GM13976 (cell line): ENCODE results near the gene RNF130.

Source experiments
- DNase-seq: peaks from one replicate; pipeline ENCODE4 v3.0.0; 2012; ENCODE audit warnings: low spot score
- in situ Hi-C: fragments of 300-500 bp; cut with MboI; formaldehyde crosslinking; loops from one replicate; pipeline ENCODE4 v1.12.0; 2022; ENCODE audit warnings: low sequenced_read_pairs, mixed read lengths, inconsistent platforms; ENCODE audit not compliant: unreplicated experiment
- TF ChIP-seq, protein P1 (sequence below): IDR thresholded peaks from 2 replicates; pipeline ENCODE4 v1.5.1; 2012; ENCODE audit warnings: borderline replicate concordance, mild to moderate bottlenecking; ENCODE audit not compliant: insufficient read depth; ENCODE audit errors: extremely low read depth, missing control alignments, control extremely low read depth

The RNF130 gene

GRCh38 chr5:180077594-180078284, 6.2 kb upstream of the RNF130 start:
- TF ChIP-seq, protein P1, sequence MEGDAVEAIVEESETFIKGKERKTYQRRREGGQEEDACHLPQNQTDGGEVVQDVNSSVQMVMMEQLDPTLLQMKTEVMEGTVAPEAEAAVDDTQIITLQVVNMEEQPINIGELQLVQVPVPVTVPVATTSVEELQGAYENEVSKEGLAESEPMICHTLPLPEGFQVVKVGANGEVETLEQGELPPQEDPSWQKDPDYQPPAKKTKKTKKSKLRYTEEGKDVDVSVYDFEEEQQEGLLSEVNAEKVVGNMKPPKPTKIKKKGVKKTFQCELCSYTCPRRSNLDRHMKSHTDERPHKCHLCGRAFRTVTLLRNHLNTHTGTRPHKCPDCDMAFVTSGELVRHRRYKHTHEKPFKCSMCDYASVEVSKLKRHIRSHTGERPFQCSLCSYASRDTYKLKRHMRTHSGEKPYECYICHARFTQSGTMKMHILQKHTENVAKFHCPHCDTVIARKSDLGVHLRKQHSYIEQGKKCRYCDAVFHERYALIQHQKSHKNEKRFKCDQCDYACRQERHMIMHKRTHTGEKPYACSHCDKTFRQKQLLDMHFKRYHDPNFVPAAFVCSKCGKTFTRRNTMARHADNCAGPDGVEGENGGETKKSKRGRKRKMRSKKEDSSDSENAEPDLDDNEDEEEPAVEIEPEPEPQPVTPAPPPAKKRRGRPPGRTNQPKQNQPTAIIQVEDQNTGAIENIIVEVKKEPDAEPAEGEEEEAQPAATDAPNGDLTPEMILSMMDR, result no peak
- no peak for DNase-seq
- in situ Hi-C loops, result no loop called here

DNA sequence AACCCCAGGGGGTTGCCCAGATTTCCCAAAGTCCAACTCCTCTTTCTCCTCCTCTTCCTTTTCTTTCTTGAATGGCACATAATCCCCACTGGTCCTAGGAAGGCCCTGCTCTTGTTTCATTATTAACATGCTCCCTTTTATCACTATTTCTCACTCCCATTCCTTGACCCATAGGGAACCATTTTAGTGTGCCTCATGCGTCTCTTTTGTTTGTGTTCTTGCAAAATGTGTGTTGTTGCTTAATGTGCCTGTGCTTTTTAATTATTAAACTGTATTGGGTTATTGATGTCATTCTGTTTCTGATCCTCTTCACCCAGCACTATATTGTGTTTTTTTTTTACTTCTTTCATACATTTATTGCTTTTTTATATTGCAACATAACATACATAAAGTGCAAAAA, 4.1 kb upstream of the RNF130 start:
- TF ChIP-seq, protein P1, result no peak
- in situ Hi-C loops, result no loop called here
- no peak for DNase-seq

GRCh38 chr5:180074462-180074861, 2.9 kb upstream of the RNF130 start:
- no peak for DNase-seq
- in situ Hi-C loops, result no loop called here
- TF ChIP-seq, protein P1, result no peak

DNA sequence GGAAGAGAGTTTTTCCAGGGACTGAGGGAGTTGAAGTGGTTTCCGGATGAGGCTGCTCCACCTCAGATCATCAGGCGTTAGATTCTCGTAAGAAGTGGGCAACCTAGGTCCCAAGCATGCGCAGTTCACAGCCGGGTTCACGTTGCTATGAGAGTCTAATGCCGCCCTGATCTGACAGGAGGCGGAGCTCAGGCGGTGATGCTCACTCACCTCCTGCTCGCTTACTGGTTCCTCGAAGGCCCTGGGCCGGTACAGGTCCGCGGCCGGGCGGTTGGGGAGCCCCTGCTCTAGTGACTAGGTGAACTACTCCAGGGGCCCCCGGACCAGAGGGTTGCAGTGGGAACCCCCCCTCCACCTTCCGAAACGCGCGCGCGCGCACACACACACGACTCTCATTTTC, 997 bp upstream of the RNF130 start:
- TF ChIP-seq, protein P1, result no peak
- in situ Hi-C loops, result no loop called here
- no peak for DNase-seq

GRCh38 chr5:180072256-180072548, 643 bp upstream of the RNF130 start:
- TF ChIP-seq, protein P1, result no peak
- in situ Hi-C loops, result no loop called here
- no peak for DNase-seq

- in situ Hi-C loops, result no loop called here
- TF ChIP-seq, protein P1, result no peak
- DNase-seq, result no peak
These were observed 616 bp downstream of the RNF130 start for GRCh38 chr5:180070756-180071530.
